Body of pancreas (tissue), 4 donors: ENCODE measurements around the gene PAX6.

Experiments
- CTCF ChIP-seq, 7 experiments: fragments of 450-650 bp in 4 of 7; fragments of 200-600 bp in 3 of 7; sonication (generic) in 3 of 7; IDR thresholded peaks; one replicate each; pipeline ENCODE4 v1.5.1; 2016 to 2019; ENCODE audit warnings: antibody characterized with exemption in 7 of 7
- POLR2A ChIP-seq, 3 donors: fragments of 450-650 bp; IDR thresholded peaks; one replicate each; pipeline ENCODE4 v1.6.1; 2016; ENCODE audit warnings: antibody characterized with exemption in 3 of 3, mild to moderate bottlenecking in 2 of 3

DNA sequence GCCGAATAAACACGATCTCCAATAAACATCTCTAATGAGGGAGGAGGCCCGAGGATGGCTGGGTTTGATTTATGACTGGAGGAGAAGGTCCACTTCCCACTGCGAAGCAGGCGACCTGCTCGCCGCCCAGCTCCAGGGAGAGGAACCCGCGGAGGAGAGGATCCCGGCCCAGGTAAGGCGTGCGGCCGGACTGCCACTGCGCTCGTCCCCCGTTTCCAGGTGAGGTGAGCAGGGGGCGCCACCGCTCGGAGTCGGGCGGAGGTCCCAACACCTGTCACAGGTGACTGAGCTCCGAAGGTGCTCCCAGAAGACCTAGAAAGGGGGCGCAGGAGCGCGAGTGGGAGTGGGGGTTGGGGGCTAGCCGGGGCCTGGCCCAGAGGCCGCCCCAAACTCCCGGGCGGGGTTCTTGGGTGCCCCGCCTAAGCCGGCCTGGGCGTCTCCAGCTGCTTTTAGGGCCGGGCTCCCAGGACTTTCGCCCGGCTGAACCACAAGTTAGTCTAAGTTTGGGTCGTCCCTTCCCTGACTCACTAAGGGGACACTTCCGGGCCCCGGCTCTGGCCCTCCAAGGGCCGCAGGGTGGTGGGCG lies 5.4 kb upstream of the PAX6 start:
- TF ChIP-seq CTCF (IDR thresholded peaks at IDR 0.05) (no peak), POLR2A (IDR thresholded peaks at IDR 0.05) (peak in 1 of 3 donors; percentile 7)
